ENCODE results near the gene CHN1. TPM values are rescaled to one million over a fixed set of nuclear protein-coding genes. Genes with fewer than 3 reads are reported as not detected.

The CHN1 gene
- total RNA-seq, 4 donors from 2014 or later: 3.4 to 60.2 (median 7.1) TPM

DNA sequence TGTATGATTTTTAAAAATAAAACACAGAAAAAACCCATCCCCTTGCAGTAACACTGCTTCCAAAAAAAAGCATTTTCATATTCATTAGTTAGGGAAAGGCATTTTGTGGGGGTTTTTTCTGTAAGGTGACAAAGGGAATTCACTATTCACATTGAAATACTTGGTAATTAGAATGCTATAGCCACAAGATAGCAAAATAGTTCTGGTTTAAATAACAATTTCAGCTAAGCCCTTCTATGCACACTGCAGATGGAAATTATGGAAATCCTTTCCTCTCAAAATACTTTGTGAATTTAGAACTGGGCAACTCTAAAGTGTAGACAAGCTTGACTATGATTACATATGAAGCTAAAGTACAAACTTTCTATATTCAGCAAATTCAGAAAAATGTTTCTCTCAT lies 138.8 kb downstream of the CHN1 start:
- Histone ChIP-seq H3K27me3 (no peaks in the 10 kb centered on the region), H3K9me3 (no peaks in the 10 kb centered on the region), H3K4me3 (no peak overlapping the region), H3K27ac (no peak overlapping the region), H3K36me3 (no peaks in the 10 kb centered on the region), H3K4me1 (no peaks in the 10 kb centered on the region)
- TF ChIP-seq POLR2A (IDR thresholded peaks at IDR 0.05): no peak
- TF ChIP-seq, protein P1, sequence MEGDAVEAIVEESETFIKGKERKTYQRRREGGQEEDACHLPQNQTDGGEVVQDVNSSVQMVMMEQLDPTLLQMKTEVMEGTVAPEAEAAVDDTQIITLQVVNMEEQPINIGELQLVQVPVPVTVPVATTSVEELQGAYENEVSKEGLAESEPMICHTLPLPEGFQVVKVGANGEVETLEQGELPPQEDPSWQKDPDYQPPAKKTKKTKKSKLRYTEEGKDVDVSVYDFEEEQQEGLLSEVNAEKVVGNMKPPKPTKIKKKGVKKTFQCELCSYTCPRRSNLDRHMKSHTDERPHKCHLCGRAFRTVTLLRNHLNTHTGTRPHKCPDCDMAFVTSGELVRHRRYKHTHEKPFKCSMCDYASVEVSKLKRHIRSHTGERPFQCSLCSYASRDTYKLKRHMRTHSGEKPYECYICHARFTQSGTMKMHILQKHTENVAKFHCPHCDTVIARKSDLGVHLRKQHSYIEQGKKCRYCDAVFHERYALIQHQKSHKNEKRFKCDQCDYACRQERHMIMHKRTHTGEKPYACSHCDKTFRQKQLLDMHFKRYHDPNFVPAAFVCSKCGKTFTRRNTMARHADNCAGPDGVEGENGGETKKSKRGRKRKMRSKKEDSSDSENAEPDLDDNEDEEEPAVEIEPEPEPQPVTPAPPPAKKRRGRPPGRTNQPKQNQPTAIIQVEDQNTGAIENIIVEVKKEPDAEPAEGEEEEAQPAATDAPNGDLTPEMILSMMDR (IDR thresholded peaks at IDR 0.05): no peak
- no peak for DNase-seq

DNA sequence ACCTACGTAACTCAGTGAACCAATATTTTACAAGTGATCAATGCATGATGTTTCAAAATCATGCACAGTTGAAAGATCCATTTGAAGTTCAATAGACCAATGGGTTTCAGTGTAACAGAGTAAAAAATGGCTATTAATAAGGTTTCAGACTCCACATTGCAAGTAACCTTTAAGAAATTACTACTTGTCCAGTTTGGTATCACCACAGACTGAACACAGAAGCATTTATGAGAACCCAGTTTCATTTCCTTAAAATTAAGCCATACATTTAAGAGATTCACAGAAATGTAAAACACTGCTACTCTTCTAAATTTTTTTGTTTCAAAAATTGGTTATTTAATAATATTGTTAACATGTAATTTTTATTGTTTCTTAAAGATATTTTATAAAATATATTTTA lies 142.0 kb downstream of the CHN1 start:
- TF ChIP-seq, protein P1 (IDR thresholded peaks at IDR 0.05): no peak
- no peak for TF ChIP-seq POLR2A (IDR thresholded peaks at IDR 0.05)
- DNase-seq: no peak
- Histone ChIP-seq H3K36me3 (no peaks in the 10 kb centered on the region), H3K27me3 (no peaks in the 10 kb centered on the region), H3K27ac (no peak overlapping the region), H3K9me3 (no peaks in the 10 kb centered on the region), H3K4me1 (no peaks in the 10 kb centered on the region), H3K4me3 (no peak overlapping the region)

DNA sequence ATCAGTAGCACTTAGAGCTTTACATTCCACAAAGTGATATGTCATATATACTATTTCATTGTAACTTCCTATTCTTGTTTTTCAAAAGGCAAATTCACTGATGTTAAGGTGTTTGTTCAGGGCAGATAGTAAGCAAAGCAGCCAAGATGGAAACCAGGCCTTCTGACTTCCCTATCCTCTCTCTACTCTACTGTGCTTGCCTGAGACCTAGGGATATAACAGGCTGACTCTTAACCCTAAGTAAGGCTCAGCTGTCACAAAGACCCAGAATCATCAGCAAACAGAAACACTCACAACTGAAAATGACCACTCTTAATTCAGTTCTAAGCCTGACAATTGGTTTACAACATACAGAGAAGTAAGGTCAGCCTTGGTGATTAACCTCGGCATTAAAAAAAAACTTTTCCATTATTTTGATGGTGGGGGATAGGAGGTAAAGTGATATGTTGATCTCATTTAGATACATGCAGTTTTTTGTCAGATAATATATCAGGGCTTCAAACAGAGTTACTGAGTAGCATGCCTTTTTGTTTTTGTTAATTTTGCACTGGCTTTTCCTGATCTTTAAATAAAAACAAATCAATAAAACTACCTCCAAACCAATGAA lies 145.5 kb downstream of the CHN1 start:
- Histone ChIP-seq H3K9me3 (no peaks in the 10 kb centered on the region), H3K4me3 (no peak overlapping the region), H3K27ac (no peak overlapping the region), H3K4me1 (no peaks in the 10 kb centered on the region), H3K27me3 (no peaks in the 10 kb centered on the region), H3K36me3 (no peaks in the 10 kb centered on the region)
- TF ChIP-seq POLR2A (IDR thresholded peaks at IDR 0.05): no peak
- TF ChIP-seq, protein P1 (IDR thresholded peaks at IDR 0.05): no peak
- no peak for DNase-seq

DNA sequence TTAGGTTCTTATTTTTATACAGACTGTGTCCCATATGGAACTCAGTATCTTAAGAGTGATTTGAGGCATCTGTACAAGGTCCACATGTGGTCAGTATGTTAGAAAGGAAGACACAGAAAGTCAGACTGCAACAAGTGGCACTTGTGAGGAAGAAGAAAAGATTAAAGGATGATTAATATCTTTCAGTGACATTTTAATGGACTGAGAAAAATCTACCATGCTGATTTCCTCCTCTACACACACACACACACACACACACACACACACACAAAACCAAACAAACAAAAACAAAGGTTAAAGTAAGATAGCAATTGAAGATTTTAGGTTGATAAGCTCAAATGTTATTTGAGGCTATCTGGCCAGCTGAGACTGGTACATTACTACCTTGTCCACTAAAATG lies 146.4 kb downstream of the CHN1 start:
- H3K9me3 ChIP-seq: no peaks in the 10 kb centered on the region
- H3K4me1 ChIP-seq: no peaks in the 10 kb centered on the region
- H3K4me3 ChIP-seq: no peak overlapping the region
- H3K27ac ChIP-seq: no peak overlapping the region
- H3K36me3 ChIP-seq: no peaks in the 10 kb centered on the region
- H3K27me3 ChIP-seq: no peaks in the 10 kb centered on the region
- DNase-seq: no peak
- TF ChIP-seq POLR2A (IDR thresholded peaks at IDR 0.05): no peak
- TF ChIP-seq, protein P1 (IDR thresholded peaks at IDR 0.05): no peak

DNA sequence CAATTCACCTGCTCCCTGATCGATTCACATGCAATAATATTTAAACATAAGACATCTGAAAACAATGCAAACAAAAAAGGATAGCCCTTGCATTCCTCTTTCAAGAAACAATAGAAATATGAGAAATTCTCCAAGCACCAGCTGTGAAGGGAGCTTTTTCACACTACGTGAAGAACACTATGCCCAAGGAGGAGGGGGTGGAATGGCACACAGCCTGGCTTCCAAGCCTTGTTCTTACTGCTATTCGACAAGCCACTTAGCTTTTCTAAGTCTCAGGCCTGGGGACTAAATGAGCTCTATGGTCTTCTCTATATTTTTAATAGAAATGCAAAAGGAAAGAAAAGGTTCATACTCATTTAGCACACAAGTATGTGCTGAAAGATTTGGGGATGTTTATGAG lies 148.7 kb downstream of the CHN1 start:
- Histone ChIP-seq H3K4me1 (no peaks in the 10 kb centered on the region), H3K27ac (no peak overlapping the region), H3K27me3 (no peaks in the 10 kb centered on the region), H3K36me3 (no peaks in the 10 kb centered on the region), H3K4me3 (no peak overlapping the region), H3K9me3 (no peaks in the 10 kb centered on the region)
- no peak for TF ChIP-seq POLR2A (IDR thresholded peaks at IDR 0.05)
- TF ChIP-seq, protein P1 (IDR thresholded peaks at IDR 0.05): no peak
- no peak for DNase-seq
